Stimulated activated CD4-positive, alpha-beta T cell treated with anti-CD3 and anti-CD28 coated beads, TNF-alpha, amount 100 ng/mL, for 1 hour (primary cell): ENCODE results near the gene PRR14L.
"Not testable (repeated sequence)": the region's sequence is repeated elsewhere in the genome, so short reads cannot be mapped to it uniquely, and the experiment has no call there.

ENCODE experiments used
- DNase-seq, 3 donors: peaks; one replicate each; pipeline ENCODE4 v3.0.0-alpha.2; 2020; ENCODE audit warnings: low read depth in 3 of 3, low spot score in 1 of 3

Gene PRR14L

GRCh38 chr22:31740314-31740713 is 9.6 kb downstream of the PRR14L start:
- DNase-seq: not testable (repeated sequence)

- DNase-seq: no peak
Observed at GRCh38 chr22:31739795-31740201, 10.1 kb downstream of the PRR14L start.

- no peak for DNase-seq
Observed at GRCh38 chr22:31738566-31738965, 11.4 kb downstream of the PRR14L start.

- DNase-seq: no peak
Observed at GRCh38 chr22:31737932-31738331, 12.0 kb downstream of the PRR14L start.

- DNase-seq: no peak
Observed at GRCh38 chr22:31736458-31736857, 13.5 kb downstream of the PRR14L start.

- no peak for DNase-seq
Observed at GRCh38 chr22:31734512-31734911, 15.4 kb downstream of the PRR14L start.

- no peak for DNase-seq
Observed at GRCh38 chr22:31733580-31734079, 16.3 kb downstream of the PRR14L start.

GRCh38 chr22:31732089-31732829 is 17.7 kb downstream of the PRR14L start:
- no peak for DNase-seq

- DNase-seq: no peak
Observed at GRCh38 chr22:31730344-31730711, 19.6 kb downstream of the PRR14L start.

GRCh38 chr22:31728857-31729256 is 21.1 kb downstream of the PRR14L start:
- no peak for DNase-seq

GRCh38 chr22:31726692-31727091 is 23.2 kb downstream of the PRR14L start:
- DNase-seq: no peak

- DNase-seq: no peak
Observed at GRCh38 chr22:31723723-31724122, 26.2 kb downstream of the PRR14L start.

GRCh38 chr22:31719850-31720471 is 30.0 kb downstream of the PRR14L start:
- no peak for DNase-seq

GRCh38 chr22:31715147-31715778 is 34.7 kb downstream of the PRR14L start:
- DNase-seq: no peak

GRCh38 chr22:31711226-31711625 is 38.7 kb downstream of the PRR14L start:
- not testable (repeated sequence) for DNase-seq

GRCh38 chr22:31707519-31707918 is 42.4 kb downstream of the PRR14L start:
- DNase-seq: no peak

- no peak for DNase-seq
Observed at GRCh38 chr22:31695423-31695822, 54.5 kb downstream of the PRR14L start.

- not testable (repeated sequence) for DNase-seq
Observed at GRCh38 chr22:31694046-31694445, 55.9 kb downstream of the PRR14L start.

GRCh38 chr22:31692186-31692886 is 57.6 kb downstream of the PRR14L start:
- DNase-seq: no peak

GRCh38 chr22:31691408-31691807 is 58.5 kb downstream of the PRR14L start:
- no peak for DNase-seq
